ENCODE results near the gene TCN2.

DNA sequence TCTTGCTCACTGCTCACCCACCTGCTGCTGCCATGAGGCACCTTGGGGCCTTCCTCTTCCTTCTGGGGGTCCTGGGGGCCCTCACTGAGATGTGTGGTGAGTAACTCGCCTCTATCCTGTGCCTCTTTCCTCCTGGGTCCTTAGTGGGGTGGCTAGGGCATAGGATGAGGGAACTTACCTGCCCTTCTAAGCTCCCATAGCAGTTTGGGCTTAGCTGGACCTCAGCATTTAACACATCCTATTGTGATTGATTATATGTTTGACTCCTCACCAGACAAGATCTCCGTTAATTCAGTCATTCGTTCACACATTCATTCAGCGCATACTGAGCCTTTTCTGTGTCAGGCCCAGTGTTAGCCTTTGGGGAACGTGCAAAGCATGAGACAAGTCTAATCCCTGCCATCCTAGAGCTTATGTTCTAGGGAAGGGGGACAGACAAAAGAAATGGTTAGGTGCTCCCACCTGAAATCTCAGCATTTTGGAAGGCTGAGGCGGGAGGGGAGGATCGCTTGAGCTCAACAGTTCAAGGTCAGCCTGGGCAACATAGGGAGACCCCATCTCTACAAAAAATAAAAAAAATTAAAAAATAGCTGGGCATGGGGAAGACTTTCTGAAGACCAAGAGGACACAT lies 441 bp downstream of the TCN2 start:
- TF ChIP-seq CHD1 (IDR thresholded peaks at IDR 0.05; ENCODE audit: low read length): no peak
- TF ChIP-seq ZFP36 (IDR thresholded peaks at IDR 0.05; ENCODE audit: low read depth, low read length, partially characterized antibody): no peak
- TF ChIP-seq ZFX (CRISPR knock-in tag; IDR thresholded peaks at IDR 0.05): no peak
- no peak for TF ChIP-seq ZFP30 (CRISPR knock-in tag; IDR thresholded peaks at IDR 0.05; ENCODE audit: borderline replicate concordance)
- TF ChIP-seq, protein P1, sequence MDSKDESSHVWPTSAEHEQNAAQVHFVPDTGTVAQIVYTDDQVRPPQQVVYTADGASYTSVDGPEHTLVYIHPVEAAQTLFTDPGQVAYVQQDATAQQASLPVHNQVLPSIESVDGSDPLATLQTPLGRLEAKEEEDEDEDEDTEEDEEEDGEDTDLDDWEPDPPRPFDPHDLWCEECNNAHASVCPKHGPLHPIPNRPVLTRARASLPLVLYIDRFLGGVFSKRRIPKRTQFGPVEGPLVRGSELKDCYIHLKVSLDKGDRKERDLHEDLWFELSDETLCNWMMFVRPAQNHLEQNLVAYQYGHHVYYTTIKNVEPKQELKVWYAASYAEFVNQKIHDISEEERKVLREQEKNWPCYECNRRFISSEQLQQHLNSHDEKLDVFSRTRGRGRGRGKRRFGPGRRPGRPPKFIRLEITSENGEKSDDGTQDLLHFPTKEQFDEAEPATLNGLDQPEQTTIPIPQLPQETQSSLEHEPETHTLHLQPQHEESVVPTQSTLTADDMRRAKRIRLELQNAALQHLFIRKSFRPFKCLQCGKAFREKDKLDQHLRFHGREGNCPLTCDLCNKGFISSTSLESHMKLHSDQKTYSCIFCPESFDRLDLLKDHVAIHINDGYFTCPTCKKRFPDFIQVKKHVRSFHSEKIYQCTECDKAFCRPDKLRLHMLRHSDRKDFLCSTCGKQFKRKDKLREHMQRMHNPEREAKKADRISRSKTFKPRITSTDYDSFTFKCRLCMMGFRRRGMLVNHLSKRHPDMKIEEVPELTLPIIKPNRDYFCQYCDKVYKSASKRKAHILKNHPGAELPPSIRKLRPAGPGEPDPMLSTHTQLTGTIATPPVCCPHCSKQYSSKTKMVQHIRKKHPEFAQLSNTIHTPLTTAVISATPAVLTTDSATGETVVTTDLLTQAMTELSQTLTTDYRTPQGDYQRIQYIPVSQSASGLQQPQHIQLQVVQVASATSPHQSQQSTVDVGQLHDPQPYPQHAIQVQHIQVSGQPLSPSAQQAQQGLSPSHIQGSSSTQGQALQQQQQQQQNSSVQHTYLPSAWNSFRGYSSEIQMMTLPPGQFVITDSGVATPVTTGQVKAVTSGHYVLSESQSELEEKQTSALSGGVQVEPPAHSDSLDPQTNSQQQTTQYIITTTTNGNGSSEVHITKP (IDR thresholded peaks at IDR 0.05; ENCODE audit: partially characterized antibody): no peak

Measured in K562 (cell line).